Neural cell (in vitro differentiated cells): ENCODE measurements around the gene MIPOL1. TPM values are rescaled to one million over a fixed set of nuclear protein-coding genes. Genes with fewer than 3 reads are reported as not detected.

Experiments used
- H2AFZ ChIP-seq: fragments of 200-600, 300-800 bp; sonication (generic), shearing (Covaris generic); 2 replicates; pipeline ENCODE4 v1.6.0; 2014; ENCODE audit warnings: low read depth, mild to moderate bottlenecking, antibody characterized with exemption, low read length, moderate library complexity
- H3F3A ChIP-seq: fragments of 200-600 bp; shearing (Covaris generic); 2 replicates; pipeline ENCODE4 v1.6.1; 2016; ENCODE audit warnings: mild to moderate bottlenecking, moderate library complexity, mixed read lengths, antibody characterized with exemption, low read length; ENCODE audit not compliant: insufficient read depth, poor library complexity, severe bottlenecking
- H3K27ac ChIP-seq: fragments of 200-600, 300-800 bp; sonication (generic), shearing (Covaris generic); 2 replicates; pipeline ENCODE4 v1.5.1; 2014; ENCODE audit warnings: mild to moderate bottlenecking, low read length, moderate library complexity
- H3K27me3 ChIP-seq: fragments of 300-800, 200-600 bp; sonication (generic), shearing (Covaris generic); 2 replicates; pipeline ENCODE4 v1.6.0; 2014; ENCODE audit warnings: mild to moderate bottlenecking, low read depth, low read length, moderate library complexity; ENCODE audit not compliant: insufficient read depth
- H3K36me3 ChIP-seq: fragments of 300-800, 200-600 bp; sonication (generic), shearing (Covaris generic); 2 replicates; pipeline ENCODE4 v1.5.1; 2014; ENCODE audit warnings: mild to moderate bottlenecking, antibody characterized with exemption, low read length, moderate library complexity; ENCODE audit not compliant: insufficient read depth
- H3K4me2 ChIP-seq: fragments of 300-800, 200-600 bp; sonication (generic), shearing (Covaris generic); 2 replicates; pipeline ENCODE4 v1.6.0; 2014; ENCODE audit warnings: mild to moderate bottlenecking, low read length
- H3K4me3 ChIP-seq: fragments of 300-800, 200-600 bp; sonication (generic), shearing (Covaris generic); 2 replicates; pipeline ENCODE4 v1.5.1; 2014; ENCODE audit warnings: mild to moderate bottlenecking, low read length, moderate library complexity
- H3K79me2 ChIP-seq: fragments of 200-600 bp; shearing (Covaris generic); replicated peaks from 2 replicates; pipeline ENCODE4 v1.6.0; 2014; ENCODE audit warnings: mild to moderate bottlenecking, low read length, moderate library complexity; ENCODE audit not compliant: insufficient read depth
- H3K9ac ChIP-seq: fragments of 300-800, 200-600 bp; sonication (generic), shearing (Covaris generic); 2 replicates; pipeline ENCODE4 v1.6.1; 2016; ENCODE audit warnings: mild to moderate bottlenecking, low read length, mixed read lengths
- H3K9me2 ChIP-seq: fragments of 200-600 bp; shearing (Covaris generic); 2 replicates; pipeline ENCODE4 v1.6.1; 2016; ENCODE audit warnings: mild to moderate bottlenecking, low read length, mixed read lengths; ENCODE audit not compliant: insufficient read depth
- H3K9me3 ChIP-seq: fragments of 200-600, 300-800 bp; sonication (generic), shearing (Covaris generic); 2 replicates; pipeline ENCODE4 v1.6.1; 2016; ENCODE audit warnings: mild to moderate bottlenecking, mixed run types, low read length, moderate library complexity, mixed read lengths
- H4K20me1 ChIP-seq: fragments of 200-600 bp; shearing (Covaris generic); 2 replicates; pipeline ENCODE4 v1.6.1; 2016; ENCODE audit warnings: mild to moderate bottlenecking, mixed run types; ENCODE audit not compliant: insufficient read depth
- CTCF ChIP-seq: fragments of 450-650 bp; IDR thresholded peaks from 2 replicates; pipeline ENCODE4 v1.5.1; 2014; ENCODE audit warnings: antibody characterized with exemption, mild to moderate bottlenecking, moderate library complexity; ENCODE audit not compliant: poor library complexity, severe bottlenecking
- EP300 ChIP-seq: fragments of 450-650 bp; conservative IDR thresholded peaks from 2 replicates; pipeline ENCODE4 v1.6.1; 2014; ENCODE audit warnings: antibody characterized with exemption, mild to moderate bottlenecking, moderate library complexity; ENCODE audit not compliant: poor library complexity, severe bottlenecking
- EZH2 ChIP-seq: fragments of 200-600, 300-800 bp; shearing (Covaris generic), sonication (generic); IDR thresholded peaks from 2 replicates; pipeline ENCODE4 v1.6.1; 2014; ENCODE audit warnings: antibody characterized with exemption, low read length, borderline replicate concordance, mild to moderate bottlenecking; ENCODE audit not compliant: insufficient read depth, poor library complexity, severe bottlenecking
- MXI1 ChIP-seq: fragments of 450-650 bp; conservative IDR thresholded peaks from 2 replicates; pipeline ENCODE4 v1.6.1; 2014; ENCODE audit warnings: antibody characterized with exemption, mild to moderate bottlenecking; ENCODE audit not compliant: poor library complexity, severe bottlenecking
- POLR2AphosphoS5 ChIP-seq: IDR thresholded peaks from 2 replicates; pipeline ENCODE4 v1.6.1; 2012
- RAD21 ChIP-seq: fragments of 450-650 bp; conservative IDR thresholded peaks from 2 replicates; pipeline ENCODE4 v1.6.1; 2014; ENCODE audit warnings: antibody characterized with exemption, mild to moderate bottlenecking, moderate library complexity
- REST ChIP-seq: IDR thresholded peaks from 2 replicates; pipeline ENCODE4 v1.6.1; 2012; ENCODE audit warnings: borderline replicate concordance
- SMC3 ChIP-seq: fragments of 450-650 bp; conservative IDR thresholded peaks from 2 replicates; pipeline ENCODE4 v1.6.1; 2014; ENCODE audit warnings: antibody characterized with exemption, mild to moderate bottlenecking, moderate library complexity; ENCODE audit not compliant: poor library complexity
- TAF1 ChIP-seq: IDR thresholded peaks from 2 replicates; pipeline ENCODE4 v1.6.1; 2012; ENCODE audit warnings: low read depth
- polyA plus RNA-seq: library from polyadenylated mRNA; depleted of rRNA; stranded (reverse); fragments of >200 nt; gene quantifications from 2 replicates; pipeline ENCODE4 v1.2.3, GENCODE V29; 2014

Gene MIPOL1
- polyA plus RNA-seq, 1 donor from 2014 or later, result 1.3 TPM

GRCh38 chr14:37573356-37573755 is 375.6 kb downstream of the MIPOL1 start:
- TF ChIP-seq CTCF, result no peak
- no peak for TF ChIP-seq POLR2AphosphoS5
- no peak for TF ChIP-seq TAF1
- no peak for TF ChIP-seq EP300
- no peak for TF ChIP-seq REST
- no peak for TF ChIP-seq RAD21
- no peak for TF ChIP-seq MXI1
- TF ChIP-seq EZH2, result no peak
- no peak for TF ChIP-seq SMC3
- no peaks in the 10 kb centered on the region for H3K9me3 ChIP-seq
- H3K27me3 ChIP-seq, result peaks cover 7% of the 10 kb centered on the region
- H3K27ac ChIP-seq, result no peak overlapping the region
- no peaks in the 10 kb centered on the region for H4K20me1 ChIP-seq
- H3K9me2 ChIP-seq, result no peaks in the 10 kb centered on the region
- no peaks in the 10 kb centered on the region for H3K36me3 ChIP-seq
- H2AFZ ChIP-seq, result no peak overlapping the region
- no peaks in the 10 kb centered on the region for H3K79me2 ChIP-seq
- H3F3A ChIP-seq, result no peaks in the 10 kb centered on the region
- no peak overlapping the region for H3K9ac ChIP-seq
- H3K4me2 ChIP-seq, result no peak overlapping the region
- H3K4me3 ChIP-seq, result no peak overlapping the region

GRCh38 chr14:37579274-37579673 is 381.5 kb downstream of the MIPOL1 start:
- H3K36me3 ChIP-seq, result no peaks in the 10 kb centered on the region
- H3K27ac ChIP-seq, result no peak overlapping the region
- H3F3A ChIP-seq, result no peaks in the 10 kb centered on the region
- H3K4me2 ChIP-seq, result no peak overlapping the region
- H3K4me3 ChIP-seq, result no peak overlapping the region
- peaks cover 62% of the 10 kb centered on the region for H3K27me3 ChIP-seq
- no peaks in the 10 kb centered on the region for H4K20me1 ChIP-seq
- H3K9ac ChIP-seq, result no peak overlapping the region
- H3K79me2 ChIP-seq, result no peaks in the 10 kb centered on the region
- no peaks in the 10 kb centered on the region for H3K9me3 ChIP-seq
- H3K9me2 ChIP-seq, result no peaks in the 10 kb centered on the region
- H2AFZ ChIP-seq, result no peak overlapping the region
- TF ChIP-seq MXI1 (no peak), SMC3 (no peak), EP300 (no peak), REST (no peak), POLR2AphosphoS5 (no peak), EZH2 (no peak), TAF1 (no peak), RAD21 (no peak), CTCF (no peak)
